Measurements from ENCODE around the gene FIZ1. TPM values are rescaled to one million over a fixed set of nuclear protein-coding genes. Genes with fewer than 3 reads are reported as not detected.
A peak's percentile ranks its signal among the peaks of the same experiment; 100 is the strongest.

Gene FIZ1
- total and polyA plus RNA-seq, 7 donors, result 3.5 to 9.6 (median 8.9) TPM

- WGBS, 2 donors, result 0 to 1% methylated on average over 97 of the region's 97 CpGs
- Histone ChIP-seq H3K4me3 (peak within 1 kb of the TSS; percentile 69 to 86 (median 83)), H3K27ac (peak within 1 kb of the TSS; percentile 93 to 98 (median 98)), H3K27me3 (no peaks in the 10 kb centered on the region), H3K9me3 (no peaks in the 10 kb centered on the region), H3K36me3 (peaks cover 0 to 26% (median 4%) of the 10 kb centered on the region in 4 donors), H3K4me1 (peaks cover 0 to 25% (median 20%) of the 10 kb centered on the region in 4 donors)
- DNase-seq, result peak; percentile 93
- intact Hi-C loops (cut with DNase I), result loop anchor here (1.0 kb wide), 1 partner anchor 54 kb away; no protein-coding TSS in a partner anchor
- TF ChIP-seq POLR2AphosphoS5 (IDR thresholded peaks at IDR 0.05) (peak in 2 of 4 donors; percentile 12 to 33), EP300 (IDR thresholded peaks at IDR 0.05) (no peak)
Observed at GRCh38 chr19:55599842-55600661, 735 bp upstream of the FIZ1 start, which contains the start of gene ZNF524. TSS of gene ZNF524 (plus strand) at chr19:55600288. CDS start at chr19:55602113, 1,825 bp downstream.

DNA sequence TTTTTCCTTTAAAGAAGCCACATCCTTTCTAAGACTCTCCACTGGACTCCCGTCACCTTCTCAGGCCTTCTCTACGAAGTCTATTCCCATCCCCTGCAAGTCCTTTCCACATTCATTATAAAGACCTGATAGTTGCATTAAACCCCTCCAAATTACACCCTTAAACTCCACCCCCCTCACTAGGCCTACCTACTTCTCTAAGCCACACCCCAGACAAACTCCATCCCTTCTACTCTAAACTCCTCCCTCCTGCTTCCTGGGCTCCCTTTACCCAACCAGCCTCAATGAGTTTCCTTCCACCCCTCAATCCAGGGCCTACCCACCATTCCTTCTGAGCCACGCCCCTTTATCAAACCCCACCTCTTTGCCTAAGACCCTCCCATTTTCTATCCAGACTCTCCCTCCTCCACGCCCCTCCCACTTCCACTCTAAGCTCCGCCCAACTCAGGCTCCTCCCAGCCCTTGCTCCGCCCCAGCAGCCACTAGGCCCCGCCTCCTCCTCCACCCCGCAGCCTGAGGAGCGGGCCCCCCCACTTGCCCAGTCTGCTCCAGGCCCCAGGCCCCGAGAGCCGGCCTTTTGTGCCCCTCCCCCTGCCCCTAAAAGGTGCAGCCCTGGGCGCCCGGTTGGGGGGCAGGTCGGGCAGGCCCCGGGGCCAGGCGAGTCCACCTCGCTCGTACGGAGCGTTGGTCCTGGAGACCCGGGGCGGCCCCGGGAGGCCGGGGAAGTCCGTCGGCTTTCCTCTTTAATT is 424 bp downstream of the FIZ1 start:
- peaks cover 0 to 29% (median 4%) of the 10 kb centered on the region in 4 donors for H3K36me3 ChIP-seq
- no peaks in the 10 kb centered on the region for H3K9me3 ChIP-seq
- peaks cover 0 to 14% (median 10%) of the 10 kb centered on the region in 4 donors for H3K4me1 ChIP-seq
- no peaks in the 10 kb centered on the region for H3K27me3 ChIP-seq
- peak; percentile 98 for DNase-seq
- TF ChIP-seq POLR2A (IDR thresholded peaks at IDR 0.05) (no peak), POLR2AphosphoS5 (IDR thresholded peaks at IDR 0.05) (peak in 1 of 4 donors; percentile 3)
- peak overlapping the region; percentile 93 to 98 (median 98) for H3K27ac ChIP-seq
- 7% methylated on average over 26 of the region's 26 CpGs for WGBS, 2 donors
- intact Hi-C loops (cut with DNase I), result loop anchor here (1.0 kb wide), 1 partner anchor 55 kb away; no protein-coding TSS in a partner anchor
- H3K4me3 ChIP-seq, result peak overlapping the region; percentile 69 to 86 (median 83)

DNA sequence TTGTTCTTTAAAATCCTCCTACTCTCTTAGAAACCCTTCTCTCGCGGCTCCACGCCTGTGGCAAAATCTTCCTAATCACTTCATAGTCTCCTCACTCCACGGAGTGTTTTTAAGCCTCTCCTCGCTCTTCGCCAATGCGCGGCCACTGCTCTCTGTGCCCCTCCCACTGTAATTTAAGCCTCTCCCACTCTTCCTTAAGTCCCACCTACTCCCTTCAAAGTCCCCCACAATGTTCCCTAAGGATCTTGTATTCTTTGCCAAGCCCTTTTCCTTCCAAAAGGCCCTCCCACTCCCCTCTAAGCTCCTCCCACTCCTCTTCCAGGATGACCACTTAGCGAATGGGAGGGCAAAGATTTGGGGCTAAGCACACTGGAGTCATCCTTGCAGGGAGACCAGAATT is 1.3 kb downstream of the FIZ1 start:
- no peak for TF ChIP-seq POLR2A (IDR thresholded peaks at IDR 0.05)
- no peak for TF ChIP-seq EP300 (IDR thresholded peaks at IDR 0.05)
- no peak for TF ChIP-seq POLR2AphosphoS5 (IDR thresholded peaks at IDR 0.05)
- TF ChIP-seq, protein P1, sequence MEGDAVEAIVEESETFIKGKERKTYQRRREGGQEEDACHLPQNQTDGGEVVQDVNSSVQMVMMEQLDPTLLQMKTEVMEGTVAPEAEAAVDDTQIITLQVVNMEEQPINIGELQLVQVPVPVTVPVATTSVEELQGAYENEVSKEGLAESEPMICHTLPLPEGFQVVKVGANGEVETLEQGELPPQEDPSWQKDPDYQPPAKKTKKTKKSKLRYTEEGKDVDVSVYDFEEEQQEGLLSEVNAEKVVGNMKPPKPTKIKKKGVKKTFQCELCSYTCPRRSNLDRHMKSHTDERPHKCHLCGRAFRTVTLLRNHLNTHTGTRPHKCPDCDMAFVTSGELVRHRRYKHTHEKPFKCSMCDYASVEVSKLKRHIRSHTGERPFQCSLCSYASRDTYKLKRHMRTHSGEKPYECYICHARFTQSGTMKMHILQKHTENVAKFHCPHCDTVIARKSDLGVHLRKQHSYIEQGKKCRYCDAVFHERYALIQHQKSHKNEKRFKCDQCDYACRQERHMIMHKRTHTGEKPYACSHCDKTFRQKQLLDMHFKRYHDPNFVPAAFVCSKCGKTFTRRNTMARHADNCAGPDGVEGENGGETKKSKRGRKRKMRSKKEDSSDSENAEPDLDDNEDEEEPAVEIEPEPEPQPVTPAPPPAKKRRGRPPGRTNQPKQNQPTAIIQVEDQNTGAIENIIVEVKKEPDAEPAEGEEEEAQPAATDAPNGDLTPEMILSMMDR (IDR thresholded peaks at IDR 0.05), result no peak
- intact Hi-C loops (cut with DNase I), result no loop called here
- Histone ChIP-seq H3K4me3 (no peak overlapping the region), H3K36me3 (peaks cover 0 to 29% (median 4%) of the 10 kb centered on the region in 4 donors), H3K4me1 (peaks cover 0 to 12% (median 10%) of the 10 kb centered on the region in 4 donors), H3K9me3 (no peaks in the 10 kb centered on the region), H3K27me3 (no peaks in the 10 kb centered on the region), H3K27ac (peak overlapping the region; percentile 93 to 98 (median 98))
- no peak for DNase-seq
- WGBS, 2 donors, result 95% methylated on average over 9 of the region's 9 CpGs

DNA sequence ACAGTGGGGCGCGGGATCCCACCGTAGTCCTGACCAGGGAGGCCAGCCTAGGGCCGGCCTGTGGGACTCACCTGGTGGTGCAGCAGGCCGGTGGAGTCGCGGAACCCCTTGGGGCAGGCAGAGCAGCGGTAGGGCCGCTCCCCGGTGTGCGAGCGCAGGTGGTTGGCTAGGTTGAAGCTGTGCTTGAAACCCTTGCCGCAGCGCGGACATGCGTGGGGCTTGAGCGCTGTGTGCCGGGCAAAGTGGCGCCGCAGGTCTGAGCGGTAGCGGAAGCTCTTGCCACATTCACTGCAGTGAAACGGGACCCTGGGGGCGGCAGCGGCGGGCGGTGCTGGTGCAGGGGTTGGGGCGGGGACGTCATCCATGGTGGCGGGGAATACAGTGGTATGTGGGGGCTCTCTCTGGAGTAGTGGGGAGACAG is 1.8 kb downstream of the FIZ1 start:
- intact Hi-C loops (cut with DNase I), result no loop called here
- Histone ChIP-seq H3K4me1 (peaks cover 0 to 12% (median 10%) of the 10 kb centered on the region in 4 donors), H3K27ac (no peak overlapping the region), H3K4me3 (no peak overlapping the region), H3K36me3 (peaks cover 0 to 34% (median 3%) of the 10 kb centered on the region in 4 donors), H3K9me3 (no peaks in the 10 kb centered on the region), H3K27me3 (no peaks in the 10 kb centered on the region)
- 96 to 97% methylated on average over 30 of the region's 30 CpGs for WGBS, 2 donors
- no peak for DNase-seq
- TF ChIP-seq POLR2A (IDR thresholded peaks at IDR 0.05) (no peak), EP300 (IDR thresholded peaks at IDR 0.05) (no peak), POLR2AphosphoS5 (IDR thresholded peaks at IDR 0.05) (no peak)
- TF ChIP-seq, protein P1 (IDR thresholded peaks at IDR 0.05), result no peak

GRCh38 chr19:55596304-55596703 is 3.0 kb downstream of the FIZ1 start:
- H3K9me3 ChIP-seq, result no peaks in the 10 kb centered on the region
- peaks cover 0 to 45% (median 2%) of the 10 kb centered on the region in 4 donors for H3K36me3 ChIP-seq
- H3K4me3 ChIP-seq, result no peak overlapping the region
- 97 to 98% methylated on average over 3 of the region's 3 CpGs for WGBS, 2 donors
- H3K4me1 ChIP-seq, result peaks cover 0 to 9% (median 7%) of the 10 kb centered on the region in 4 donors
- intact Hi-C loops (cut with DNase I), result no loop called here
- no peak for DNase-seq
- no peaks in the 10 kb centered on the region for H3K27me3 ChIP-seq
- H3K27ac ChIP-seq, result no peak overlapping the region
- TF ChIP-seq, protein P1 (IDR thresholded peaks at IDR 0.05), result no peak
- TF ChIP-seq EP300 (IDR thresholded peaks at IDR 0.05) (no peak), POLR2AphosphoS5 (IDR thresholded peaks at IDR 0.05) (no peak), POLR2A (IDR thresholded peaks at IDR 0.05) (no peak)

Data from sigmoid colon (tissue), 7 donors.